Measurements from ENCODE around the gene RIN1.
"Not testable (repeated sequence)": the region's sequence is repeated elsewhere in the genome, so short reads cannot be mapped to it uniquely, and the experiment has no call there.

DNA sequence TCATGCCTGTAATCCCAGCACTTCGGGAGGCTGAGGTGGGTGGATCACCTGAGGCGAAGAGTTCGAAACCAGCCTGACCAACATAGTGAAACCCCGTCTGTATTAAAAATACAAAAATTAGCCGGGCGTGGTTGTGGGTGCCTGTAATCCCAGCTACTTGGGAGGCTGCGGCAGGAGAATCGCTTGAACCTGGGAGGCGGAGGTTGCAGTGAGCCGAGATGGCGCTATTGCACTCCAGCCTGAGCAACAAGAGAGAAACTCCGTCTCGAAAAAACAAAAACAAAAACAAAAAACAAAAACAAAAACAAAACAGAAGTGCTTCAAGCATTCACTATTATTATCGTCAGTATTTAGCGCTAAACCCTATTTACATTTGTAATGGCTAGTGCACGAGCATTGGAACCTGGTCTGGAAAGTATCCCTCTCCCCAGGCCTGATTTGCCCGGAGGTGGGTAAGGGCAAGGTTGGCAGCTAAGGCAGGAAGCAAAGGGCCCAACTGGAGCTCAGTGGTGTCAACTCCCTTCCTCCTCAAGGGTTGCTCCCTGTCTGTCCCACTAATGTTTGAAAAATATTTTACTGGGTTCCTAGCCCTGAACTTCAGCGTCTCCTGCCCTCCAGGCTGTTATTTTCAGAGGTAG is 25.3 kb downstream of the RIN1 start:
- TF ChIP-seq ARNTL (CRISPR knock-in tag; IDR thresholded peaks at IDR 0.05; ENCODE audit: borderline replicate concordance, low read depth); ISL1 (CRISPR knock-in tag; IDR thresholded peaks at IDR 0.05); CSDC2 (CRISPR knock-in tag; IDR thresholded peaks at IDR 0.05); SNAI2 (CRISPR knock-in tag; IDR thresholded peaks at IDR 0.05); ZFP3 (CRISPR knock-in tag; IDR thresholded peaks at IDR 0.05); OSR1 (CRISPR knock-in tag; IDR thresholded peaks at IDR 0.05): not testable (repeated sequence)
- TF ChIP-seq, protein P1, sequence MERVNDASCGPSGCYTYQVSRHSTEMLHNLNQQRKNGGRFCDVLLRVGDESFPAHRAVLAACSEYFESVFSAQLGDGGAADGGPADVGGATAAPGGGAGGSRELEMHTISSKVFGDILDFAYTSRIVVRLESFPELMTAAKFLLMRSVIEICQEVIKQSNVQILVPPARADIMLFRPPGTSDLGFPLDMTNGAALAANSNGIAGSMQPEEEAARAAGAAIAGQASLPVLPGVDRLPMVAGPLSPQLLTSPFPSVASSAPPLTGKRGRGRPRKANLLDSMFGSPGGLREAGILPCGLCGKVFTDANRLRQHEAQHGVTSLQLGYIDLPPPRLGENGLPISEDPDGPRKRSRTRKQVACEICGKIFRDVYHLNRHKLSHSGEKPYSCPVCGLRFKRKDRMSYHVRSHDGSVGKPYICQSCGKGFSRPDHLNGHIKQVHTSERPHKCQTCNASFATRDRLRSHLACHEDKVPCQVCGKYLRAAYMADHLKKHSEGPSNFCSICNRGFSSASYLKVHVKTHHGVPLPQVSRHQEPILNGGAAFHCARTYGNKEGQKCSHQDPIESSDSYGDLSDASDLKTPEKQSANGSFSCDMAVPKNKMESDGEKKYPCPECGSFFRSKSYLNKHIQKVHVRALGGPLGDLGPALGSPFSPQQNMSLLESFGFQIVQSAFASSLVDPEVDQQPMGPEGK (CRISPR knock-in tag; IDR thresholded peaks at IDR 0.05; ENCODE audit: borderline replicate concordance), result not testable (repeated sequence)
- TF ChIP-seq, protein P2, sequence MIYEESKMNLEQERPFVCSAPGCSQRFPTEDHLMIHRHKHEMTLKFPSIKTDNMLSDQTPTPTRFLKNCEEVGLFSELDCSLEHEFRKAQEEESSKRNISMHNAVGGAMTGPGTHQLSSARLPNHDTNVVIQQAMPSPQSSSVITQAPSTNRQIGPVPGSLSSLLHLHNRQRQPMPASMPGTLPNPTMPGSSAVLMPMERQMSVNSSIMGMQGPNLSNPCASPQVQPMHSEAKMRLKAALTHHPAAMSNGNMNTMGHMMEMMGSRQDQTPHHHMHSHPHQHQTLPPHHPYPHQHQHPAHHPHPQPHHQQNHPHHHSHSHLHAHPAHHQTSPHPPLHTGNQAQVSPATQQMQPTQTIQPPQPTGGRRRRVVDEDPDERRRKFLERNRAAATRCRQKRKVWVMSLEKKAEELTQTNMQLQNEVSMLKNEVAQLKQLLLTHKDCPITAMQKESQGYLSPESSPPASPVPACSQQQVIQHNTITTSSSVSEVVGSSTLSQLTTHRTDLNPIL (CRISPR knock-in tag; IDR thresholded peaks at IDR 0.05; ENCODE audit: low read depth), result not testable (repeated sequence)
- TF ChIP-seq, protein P3, sequence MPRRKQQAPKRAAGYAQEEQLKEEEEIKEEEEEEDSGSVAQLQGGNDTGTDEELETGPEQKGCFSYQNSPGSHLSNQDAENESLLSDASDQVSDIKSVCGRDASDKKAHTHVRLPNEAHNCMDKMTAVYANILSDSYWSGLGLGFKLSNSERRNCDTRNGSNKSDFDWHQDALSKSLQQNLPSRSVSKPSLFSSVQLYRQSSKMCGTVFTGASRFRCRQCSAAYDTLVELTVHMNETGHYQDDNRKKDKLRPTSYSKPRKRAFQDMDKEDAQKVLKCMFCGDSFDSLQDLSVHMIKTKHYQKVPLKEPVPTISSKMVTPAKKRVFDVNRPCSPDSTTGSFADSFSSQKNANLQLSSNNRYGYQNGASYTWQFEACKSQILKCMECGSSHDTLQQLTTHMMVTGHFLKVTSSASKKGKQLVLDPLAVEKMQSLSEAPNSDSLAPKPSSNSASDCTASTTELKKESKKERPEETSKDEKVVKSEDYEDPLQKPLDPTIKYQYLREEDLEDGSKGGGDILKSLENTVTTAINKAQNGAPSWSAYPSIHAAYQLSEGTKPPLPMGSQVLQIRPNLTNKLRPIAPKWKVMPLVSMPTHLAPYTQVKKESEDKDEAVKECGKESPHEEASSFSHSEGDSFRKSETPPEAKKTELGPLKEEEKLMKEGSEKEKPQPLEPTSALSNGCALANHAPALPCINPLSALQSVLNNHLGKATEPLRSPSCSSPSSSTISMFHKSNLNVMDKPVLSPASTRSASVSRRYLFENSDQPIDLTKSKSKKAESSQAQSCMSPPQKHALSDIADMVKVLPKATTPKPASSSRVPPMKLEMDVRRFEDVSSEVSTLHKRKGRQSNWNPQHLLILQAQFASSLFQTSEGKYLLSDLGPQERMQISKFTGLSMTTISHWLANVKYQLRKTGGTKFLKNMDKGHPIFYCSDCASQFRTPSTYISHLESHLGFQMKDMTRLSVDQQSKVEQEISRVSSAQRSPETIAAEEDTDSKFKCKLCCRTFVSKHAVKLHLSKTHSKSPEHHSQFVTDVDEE (CRISPR knock-in tag; IDR thresholded peaks at IDR 0.05), result not testable (repeated sequence)
- TF ChIP-seq, protein P4, sequence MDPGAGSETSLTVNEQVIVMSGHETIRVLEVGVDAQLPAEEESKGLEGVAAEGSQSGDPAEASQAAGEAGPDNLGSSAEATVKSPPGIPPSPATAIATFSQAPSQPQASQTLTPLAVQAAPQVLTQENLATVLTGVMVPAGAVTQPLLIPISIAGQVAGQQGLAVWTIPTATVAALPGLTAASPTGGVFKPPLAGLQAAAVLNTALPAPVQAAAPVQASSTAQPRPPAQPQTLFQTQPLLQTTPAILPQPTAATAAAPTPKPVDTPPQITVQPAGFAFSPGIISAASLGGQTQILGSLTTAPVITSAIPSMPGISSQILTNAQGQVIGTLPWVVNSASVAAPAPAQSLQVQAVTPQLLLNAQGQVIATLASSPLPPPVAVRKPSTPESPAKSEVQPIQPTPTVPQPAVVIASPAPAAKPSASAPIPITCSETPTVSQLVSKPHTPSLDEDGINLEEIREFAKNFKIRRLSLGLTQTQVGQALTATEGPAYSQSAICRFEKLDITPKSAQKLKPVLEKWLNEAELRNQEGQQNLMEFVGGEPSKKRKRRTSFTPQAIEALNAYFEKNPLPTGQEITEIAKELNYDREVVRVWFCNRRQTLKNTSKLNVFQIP (CRISPR knock-in tag; IDR thresholded peaks at IDR 0.05; ENCODE audit: borderline replicate concordance, low read depth), result not testable (repeated sequence)

Data from SK-N-SH treated with all-trans-retinoic acid at 6 μM for 48 hours (cell line).